OCI-LY1 (cell line): Measurements from ENCODE around the gene MGAT2.

Experiments
- EZH2 ChIP-seq: fragments of 200-600 bp; sonication (generic), shearing (Covaris generic); IDR thresholded peaks from 2 replicates; pipeline ENCODE4 v1.8.0; 2017; ENCODE audit warnings: borderline replicate concordance, mixed run types, mild to moderate bottlenecking, antibody characterized with exemption, low read length, moderate library complexity, mixed read lengths
- TF ChIP-seq, protein P1 (sequence below): fragments of 200-600 bp; sonication (generic), shearing (Covaris generic); IDR thresholded peaks from 2 replicates; pipeline ENCODE4 v1.5.1; 2017; ENCODE audit warnings: mild to moderate bottlenecking, antibody characterized with exemption, low read length, moderate library complexity, mixed read lengths

- TF ChIP-seq, protein P1, sequence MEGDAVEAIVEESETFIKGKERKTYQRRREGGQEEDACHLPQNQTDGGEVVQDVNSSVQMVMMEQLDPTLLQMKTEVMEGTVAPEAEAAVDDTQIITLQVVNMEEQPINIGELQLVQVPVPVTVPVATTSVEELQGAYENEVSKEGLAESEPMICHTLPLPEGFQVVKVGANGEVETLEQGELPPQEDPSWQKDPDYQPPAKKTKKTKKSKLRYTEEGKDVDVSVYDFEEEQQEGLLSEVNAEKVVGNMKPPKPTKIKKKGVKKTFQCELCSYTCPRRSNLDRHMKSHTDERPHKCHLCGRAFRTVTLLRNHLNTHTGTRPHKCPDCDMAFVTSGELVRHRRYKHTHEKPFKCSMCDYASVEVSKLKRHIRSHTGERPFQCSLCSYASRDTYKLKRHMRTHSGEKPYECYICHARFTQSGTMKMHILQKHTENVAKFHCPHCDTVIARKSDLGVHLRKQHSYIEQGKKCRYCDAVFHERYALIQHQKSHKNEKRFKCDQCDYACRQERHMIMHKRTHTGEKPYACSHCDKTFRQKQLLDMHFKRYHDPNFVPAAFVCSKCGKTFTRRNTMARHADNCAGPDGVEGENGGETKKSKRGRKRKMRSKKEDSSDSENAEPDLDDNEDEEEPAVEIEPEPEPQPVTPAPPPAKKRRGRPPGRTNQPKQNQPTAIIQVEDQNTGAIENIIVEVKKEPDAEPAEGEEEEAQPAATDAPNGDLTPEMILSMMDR, result no peak
- no peak for TF ChIP-seq EZH2
These were observed 6.4 kb upstream of the MGAT2 start for GRCh38 chr14:49614196-49614595.
